Stimulated activated naive CD8-positive, alpha-beta T cell treated with anti-CD3 and anti-CD28 coated beads, Interleukin-15, Interleukin-2, amounts not matched to agents 100 ng/mL and 50 ng/mL, for 24 hours (primary cell): Measurements from ENCODE around the gene TPT1.
"Not testable (repeated sequence)": the region's sequence is repeated elsewhere in the genome, so short reads cannot be mapped to it uniquely, and the experiment has no call there.

Experiments used
- H3K27ac Mint-ChIP-seq: one replicate; pipeline ENCODE4 v1.8.0; 2021; ENCODE audit warnings: mild to moderate bottlenecking, mixed read lengths
- H3K27me3 Mint-ChIP-seq: one replicate; pipeline ENCODE4 v1.8.0; 2021; ENCODE audit warnings: mixed read lengths
- H3K36me3 Mint-ChIP-seq: one replicate; pipeline ENCODE4 v1.8.0; 2021; ENCODE audit warnings: low read depth, mixed read lengths
- H3K4me1 Mint-ChIP-seq: one replicate; pipeline ENCODE4 v1.8.0; 2021; ENCODE audit warnings: low read depth, mixed read lengths
- H3K4me3 Mint-ChIP-seq: one replicate; pipeline ENCODE4 v1.8.0; 2021; ENCODE audit warnings: mild to moderate bottlenecking, mixed read lengths
- H3K9me3 Mint-ChIP-seq: one replicate; pipeline ENCODE4 v1.8.0; 2021; ENCODE audit warnings: mixed read lengths

Gene TPT1

DNA sequence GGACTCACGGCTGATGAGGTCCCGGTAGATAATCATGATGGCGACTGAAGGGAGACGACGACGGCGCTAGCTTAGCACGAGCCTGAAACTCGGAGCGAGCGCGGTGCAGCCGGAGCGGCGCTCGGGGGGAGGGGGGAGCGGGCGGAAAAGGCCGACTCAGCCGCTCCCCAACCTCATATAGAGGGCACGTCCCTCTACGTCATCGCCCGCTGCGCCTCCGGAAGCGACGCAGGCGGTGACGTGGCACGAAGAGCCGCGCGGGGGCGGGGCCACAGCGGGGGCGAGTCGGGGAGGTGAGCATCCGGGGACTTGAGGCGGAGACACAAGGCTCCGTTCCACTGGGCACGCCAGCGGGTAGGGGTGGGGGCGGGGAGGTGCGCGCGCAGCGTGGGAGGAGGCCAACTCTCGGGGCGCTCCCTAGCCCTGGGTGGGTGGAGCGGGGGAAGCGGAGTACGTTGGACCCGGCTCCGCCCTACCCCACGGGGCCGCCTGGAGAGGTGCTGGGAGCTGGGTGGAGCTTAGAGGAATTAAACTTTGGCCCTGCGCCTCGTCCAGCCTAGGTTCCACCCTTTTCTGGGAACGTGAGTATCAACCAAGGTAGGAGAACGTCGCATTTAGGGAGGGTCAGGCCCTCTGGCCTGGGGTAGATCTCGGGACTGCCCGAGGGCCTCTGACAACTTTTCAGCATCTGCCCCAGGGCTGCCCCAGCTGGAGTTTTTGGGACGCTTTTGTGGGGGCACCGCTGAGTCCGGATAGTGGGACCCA lies at the start of gene TPT1:
TPT1 (minus strand) TSS at position 150 of the 765 bp plus-strand sequence; CDS start at position 36, 114 bp downstream.
- Mint-ChIP-seq H3K27me3 (no peaks in the 10 kb centered on the region), H3K36me3 (peaks cover 60% of the 10 kb centered on the region), H3K27ac (peak within 1 kb of the TSS; percentile 99), H3K4me3 (peak within 1 kb of the TSS; percentile 96), H3K4me1 (peaks cover 60% of the 10 kb centered on the region), H3K9me3 (no peaks in the 10 kb centered on the region)

- peaks cover 37% of the 10 kb centered on the region for H3K36me3 Mint-ChIP-seq
- not testable (repeated sequence) for H3K9me3 Mint-ChIP-seq, H3K27me3 Mint-ChIP-seq, H3K4me3 Mint-ChIP-seq, H3K27ac Mint-ChIP-seq
- peaks cover 27% of the 10 kb centered on the region for H3K4me1 Mint-ChIP-seq
Measured at GRCh38 chr13:45390348-45390747, 49.4 kb upstream of the TPT1 start.

- H3K36me3 Mint-ChIP-seq = peaks cover 40% of the 10 kb centered on the region
- H3K27ac Mint-ChIP-seq = no peak overlapping the region
- H3K9me3 Mint-ChIP-seq = no peaks in the 10 kb centered on the region
- H3K4me3 Mint-ChIP-seq = no peak overlapping the region
- H3K4me1 Mint-ChIP-seq = peaks cover 11% of the 10 kb centered on the region
- no peaks in the 10 kb centered on the region for H3K27me3 Mint-ChIP-seq
Measured at GRCh38 chr13:45388664-45389063, 47.7 kb upstream of the TPT1 start.

- Mint-ChIP-seq H3K4me1 (peaks cover 11% of the 10 kb centered on the region), H3K36me3 (peaks cover 34% of the 10 kb centered on the region)
- H3K9me3 Mint-ChIP-seq, H3K4me3 Mint-ChIP-seq, H3K27ac Mint-ChIP-seq, H3K27me3 Mint-ChIP-seq: not testable (repeated sequence)
Measured at GRCh38 chr13:45386892-45387575, 46.1 kb upstream of the TPT1 start.

DNA sequence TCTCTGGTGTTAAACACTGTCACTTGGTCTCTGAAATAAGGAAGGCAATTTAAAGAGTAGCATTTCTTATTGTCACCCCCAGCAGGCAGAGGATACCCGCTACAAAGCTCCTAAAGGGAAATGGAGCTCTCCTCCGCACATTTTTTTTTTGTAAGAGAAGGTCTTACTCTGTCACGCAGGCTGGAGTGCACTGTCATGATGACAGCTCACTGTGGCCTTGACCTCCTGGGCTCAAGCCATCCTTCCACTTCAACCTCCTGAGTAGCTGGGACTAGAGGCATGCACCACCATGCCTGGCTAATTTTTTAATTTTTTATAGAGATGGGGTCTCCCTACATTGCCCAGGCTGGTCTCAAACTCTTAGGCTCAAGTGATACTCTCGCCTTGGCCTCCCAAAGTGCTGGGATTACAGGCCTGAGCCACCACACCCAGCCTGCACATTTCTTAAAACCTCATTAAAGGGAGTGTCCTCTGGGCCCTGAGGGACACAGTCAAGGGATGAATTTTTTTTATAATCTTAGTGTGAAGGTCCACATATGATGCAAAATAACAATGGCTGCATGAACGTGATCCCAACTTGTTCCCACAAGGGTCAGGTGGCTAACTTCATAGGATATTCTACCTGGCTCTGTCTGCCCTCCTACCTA lies 45.0 kb upstream of the TPT1 start:
- peaks cover 31% of the 10 kb centered on the region for H3K36me3 Mint-ChIP-seq
- peaks cover 11% of the 10 kb centered on the region for H3K4me1 Mint-ChIP-seq
- no peaks in the 10 kb centered on the region for H3K27me3 Mint-ChIP-seq
- H3K9me3 Mint-ChIP-seq = no peaks in the 10 kb centered on the region
- H3K27ac Mint-ChIP-seq = no peak overlapping the region
- H3K4me3 Mint-ChIP-seq = no peak overlapping the region

DNA sequence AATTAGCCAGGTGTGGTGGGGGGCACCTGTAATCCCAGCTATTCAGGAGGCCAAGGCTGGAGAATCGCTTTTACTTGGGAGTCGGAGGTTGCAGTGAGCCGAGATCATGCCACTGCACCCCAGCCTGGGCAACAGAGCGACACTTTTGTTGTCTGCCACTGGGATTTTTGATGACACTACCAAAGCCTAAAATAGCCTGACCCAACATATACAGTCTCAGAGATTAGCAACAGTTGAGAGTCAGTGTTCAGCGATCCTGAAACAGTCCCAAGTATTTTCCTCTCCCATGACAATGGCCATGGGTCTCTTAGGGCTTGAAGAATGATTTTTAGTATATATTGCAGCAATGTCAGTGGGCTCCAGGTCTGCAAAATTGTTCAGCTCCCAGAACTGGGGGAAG lies 44.3 kb upstream of the TPT1 start:
- no peak overlapping the region for H3K4me3 Mint-ChIP-seq
- H3K27ac Mint-ChIP-seq = no peak overlapping the region
- H3K9me3 Mint-ChIP-seq = no peaks in the 10 kb centered on the region
- peaks cover 23% of the 10 kb centered on the region for H3K36me3 Mint-ChIP-seq
- peaks cover 11% of the 10 kb centered on the region for H3K4me1 Mint-ChIP-seq
- no peaks in the 10 kb centered on the region for H3K27me3 Mint-ChIP-seq

GRCh38 chr13:45384474-45385174 lies 43.6 kb upstream of the TPT1 start:
- no peaks in the 10 kb centered on the region for H3K27me3 Mint-ChIP-seq
- no peaks in the 10 kb centered on the region for H3K9me3 Mint-ChIP-seq
- H3K4me3 Mint-ChIP-seq = no peak overlapping the region
- no peak overlapping the region for H3K27ac Mint-ChIP-seq
- peaks cover 21% of the 10 kb centered on the region for H3K36me3 Mint-ChIP-seq
- H3K4me1 Mint-ChIP-seq = peaks cover 11% of the 10 kb centered on the region

DNA sequence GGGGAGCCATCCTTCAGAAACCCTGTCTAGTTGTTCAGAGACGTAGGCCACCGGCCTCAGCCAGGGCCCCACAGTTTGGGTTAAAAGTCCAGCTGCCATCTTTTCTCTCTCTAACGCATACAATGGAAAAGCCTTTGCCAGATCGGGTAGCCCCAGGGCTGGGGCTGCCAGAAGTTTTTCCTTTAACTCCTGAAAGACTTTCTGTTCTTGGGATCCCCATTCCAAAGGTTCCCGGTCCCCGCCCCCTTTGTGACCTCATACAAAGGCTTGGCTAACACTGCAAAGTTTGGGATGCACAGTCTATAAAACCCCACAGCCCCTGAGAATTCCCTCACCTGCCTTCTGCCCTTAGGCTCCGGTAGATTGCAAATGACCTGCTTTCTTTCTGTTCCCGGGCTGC lies 41.8 kb upstream of the TPT1 start:
- peaks cover 21% of the 10 kb centered on the region for H3K36me3 Mint-ChIP-seq
- H3K4me3 Mint-ChIP-seq, H3K9me3 Mint-ChIP-seq, H3K27ac Mint-ChIP-seq, H3K27me3 Mint-ChIP-seq: not testable (repeated sequence)
- H3K4me1 Mint-ChIP-seq = peaks cover 11% of the 10 kb centered on the region

- no peaks in the 10 kb centered on the region for H3K9me3 Mint-ChIP-seq
- H3K4me3 Mint-ChIP-seq = no peak overlapping the region
Measured at GRCh38 chr13:45381196-45381595, 40.2 kb upstream of the TPT1 start.

DNA sequence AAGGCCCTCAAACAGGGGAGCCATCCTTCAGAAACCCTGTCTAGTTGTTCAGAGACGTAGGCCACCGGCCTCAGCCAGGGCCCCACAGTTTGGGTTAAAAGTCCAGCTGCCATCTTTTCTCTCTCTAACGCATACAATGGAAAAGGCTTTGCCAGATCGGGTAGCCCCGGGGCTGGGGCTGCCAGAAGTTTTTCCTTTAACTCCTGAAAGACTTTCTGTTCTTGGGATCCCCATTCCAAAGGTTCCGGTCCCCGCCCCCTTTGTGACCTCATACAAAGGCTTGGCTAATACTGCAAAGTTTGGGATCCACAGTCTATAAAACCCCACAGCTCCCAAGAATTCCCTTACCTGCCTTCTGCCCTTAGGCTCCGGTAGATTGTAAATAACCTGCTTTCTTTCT lies 39.7 kb upstream of the TPT1 start:
- H3K4me1 Mint-ChIP-seq, H3K27ac Mint-ChIP-seq, H3K4me3 Mint-ChIP-seq, H3K27me3 Mint-ChIP-seq, H3K9me3 Mint-ChIP-seq: not testable (repeated sequence)
- H3K36me3 Mint-ChIP-seq = peaks cover 13% of the 10 kb centered on the region

More at GRCh38 chr13:45381196-45381595, 40.2 kb upstream of the TPT1 start:
- no peaks in the 10 kb centered on the region for H3K4me1 Mint-ChIP-seq
- peaks cover 13% of the 10 kb centered on the region for H3K36me3 Mint-ChIP-seq
- H3K27ac Mint-ChIP-seq = no peak overlapping the region
- no peaks in the 10 kb centered on the region for H3K27me3 Mint-ChIP-seq

DNA sequence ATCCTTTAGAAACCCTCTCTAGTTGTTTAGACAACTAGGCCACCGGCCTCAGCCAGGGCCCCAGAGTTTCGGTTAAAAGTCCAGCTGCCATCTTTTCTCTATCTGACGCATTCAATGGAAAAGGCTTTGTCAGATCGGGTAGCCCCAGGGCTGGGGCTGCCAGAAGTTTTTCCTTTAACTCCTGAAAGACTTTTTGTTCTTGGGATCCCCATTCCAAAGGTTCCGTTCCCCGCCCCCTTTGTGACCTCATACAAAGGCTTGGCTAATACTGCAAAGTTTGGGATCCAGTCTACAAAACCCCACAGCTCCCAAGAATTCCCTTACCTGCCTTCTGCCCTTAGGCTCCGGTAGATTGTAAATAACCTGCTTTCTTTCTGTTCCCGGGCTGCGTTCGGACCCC lies 38.5 kb upstream of the TPT1 start:
- H3K27ac Mint-ChIP-seq, H3K4me3 Mint-ChIP-seq, H3K9me3 Mint-ChIP-seq, H3K36me3 Mint-ChIP-seq, H3K4me1 Mint-ChIP-seq, H3K27me3 Mint-ChIP-seq: not testable (repeated sequence)

DNA sequence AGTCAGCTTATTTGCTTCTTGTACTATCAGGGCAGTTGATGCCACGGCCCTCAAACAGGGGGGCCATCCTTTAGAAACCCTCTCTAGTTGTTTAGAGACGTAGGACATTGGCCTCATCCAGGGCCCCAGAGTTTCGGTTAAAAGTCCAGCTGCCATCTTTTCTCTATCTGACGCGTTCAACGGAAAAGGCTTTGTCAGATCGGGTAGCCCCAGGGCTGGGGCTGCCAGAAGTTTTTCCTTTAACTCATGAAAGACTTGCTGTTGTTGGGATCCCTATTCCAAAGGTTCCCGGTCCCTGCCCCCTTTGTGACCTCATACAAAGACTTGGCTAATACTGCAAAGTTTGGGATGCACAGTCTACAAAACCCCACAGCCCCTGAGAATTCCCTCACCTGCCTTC lies 37.8 kb upstream of the TPT1 start:
- H3K36me3 Mint-ChIP-seq, H3K27me3 Mint-ChIP-seq, H3K4me1 Mint-ChIP-seq, H3K27ac Mint-ChIP-seq, H3K4me3 Mint-ChIP-seq, H3K9me3 Mint-ChIP-seq: not testable (repeated sequence)

GRCh38 chr13:45377314-45377713 lies 36.3 kb upstream of the TPT1 start:
- not testable (repeated sequence) for H3K36me3 Mint-ChIP-seq, H3K4me3 Mint-ChIP-seq, H3K27me3 Mint-ChIP-seq, H3K27ac Mint-ChIP-seq, H3K9me3 Mint-ChIP-seq, H3K4me1 Mint-ChIP-seq

DNA sequence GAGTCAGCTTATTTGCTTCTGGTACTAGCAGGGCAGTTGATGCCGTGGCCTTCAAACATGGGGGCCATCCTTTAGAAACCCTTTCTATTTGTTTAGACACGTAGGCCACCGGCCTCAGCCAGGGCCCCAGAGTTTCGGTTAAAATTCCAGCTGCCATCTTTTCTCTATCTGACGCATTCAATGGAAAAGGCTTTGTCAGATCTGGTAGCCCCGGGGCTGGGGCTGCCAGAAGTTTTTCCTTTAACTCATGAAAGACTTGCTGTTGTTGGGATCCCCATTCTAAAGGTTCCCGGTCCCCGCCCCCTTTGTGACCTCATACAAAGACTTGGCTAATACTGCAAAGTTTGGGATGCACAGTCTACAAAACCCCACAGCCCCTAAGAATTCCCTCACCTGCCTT lies 35.7 kb upstream of the TPT1 start:
- not testable (repeated sequence) for H3K36me3 Mint-ChIP-seq, H3K27ac Mint-ChIP-seq, H3K27me3 Mint-ChIP-seq

GRCh38 chr13:45374917-45375316 lies 33.9 kb upstream of the TPT1 start:
- H3K4me3 Mint-ChIP-seq = no peak overlapping the region
- peaks cover 5% of the 10 kb centered on the region for H3K4me1 Mint-ChIP-seq
- no peak overlapping the region for H3K27ac Mint-ChIP-seq
- H3K36me3 Mint-ChIP-seq = no peaks in the 10 kb centered on the region
- no peaks in the 10 kb centered on the region for H3K9me3 Mint-ChIP-seq
- no peaks in the 10 kb centered on the region for H3K27me3 Mint-ChIP-seq

More for the DNA sequence above, 35.7 kb upstream of the TPT1 start:
- not testable (repeated sequence) for H3K9me3 Mint-ChIP-seq, H3K4me1 Mint-ChIP-seq, H3K4me3 Mint-ChIP-seq
